Raji (cell line): ENCODE measurements around the gene CACNA2D3.

ENCODE experiments used
- POLR2A ChIP-seq: IDR thresholded peaks from 2 replicates; pipeline ENCODE4 v1.6.1; 2011; ENCODE audit warnings: low read depth, low read length, control low read depth; ENCODE audit not compliant: insufficient read depth

CACNA2D3 gene

GRCh38 chr3:54144284-54144683 lies 21.9 kb downstream of the CACNA2D3 start:
- TF ChIP-seq POLR2A: no peak

- no peak for TF ChIP-seq POLR2A
These were observed 24.3 kb downstream of the CACNA2D3 start for GRCh38 chr3:54146506-54147239.

GRCh38 chr3:54150864-54151467 lies 28.6 kb downstream of the CACNA2D3 start:
- TF ChIP-seq POLR2A: no peak

GRCh38 chr3:54153477-54153876 lies 31.1 kb downstream of the CACNA2D3 start:
- TF ChIP-seq POLR2A: no peak

- TF ChIP-seq POLR2A: no peak
These were observed 35.5 kb downstream of the CACNA2D3 start for GRCh38 chr3:54157860-54158259.

- no peak for TF ChIP-seq POLR2A
These were observed 37.6 kb downstream of the CACNA2D3 start for GRCh38 chr3:54159917-54160316.

GRCh38 chr3:54163441-54163840 lies 41.1 kb downstream of the CACNA2D3 start:
- TF ChIP-seq POLR2A: no peak

- TF ChIP-seq POLR2A: no peak
These were observed 42.0 kb downstream of the CACNA2D3 start for GRCh38 chr3:54164192-54164975.

- no peak for TF ChIP-seq POLR2A
These were observed 43.5 kb downstream of the CACNA2D3 start for GRCh38 chr3:54165865-54166264.

- TF ChIP-seq POLR2A: no peak
These were observed 45.6 kb downstream of the CACNA2D3 start for GRCh38 chr3:54167999-54168398.

GRCh38 chr3:54168451-54168850 lies 46.1 kb downstream of the CACNA2D3 start:
- TF ChIP-seq POLR2A: no peak

GRCh38 chr3:54169524-54169923 lies 47.2 kb downstream of the CACNA2D3 start:
- TF ChIP-seq POLR2A: no peak

GRCh38 chr3:54171509-54171908 lies 49.2 kb downstream of the CACNA2D3 start:
- TF ChIP-seq POLR2A: no peak

- no peak for TF ChIP-seq POLR2A
These were observed 49.6 kb downstream of the CACNA2D3 start for GRCh38 chr3:54171951-54172350.

GRCh38 chr3:54173371-54173770 lies 51.0 kb downstream of the CACNA2D3 start:
- TF ChIP-seq POLR2A: no peak

- no peak for TF ChIP-seq POLR2A
These were observed 53.8 kb downstream of the CACNA2D3 start for GRCh38 chr3:54176106-54176505.
